Measurements from ENCODE around the gene TOMM6. TPM values are rescaled to one million over a fixed set of nuclear protein-coding genes. Genes with fewer than 3 reads are reported as not detected.

Gene TOMM6
- total RNA-seq, 1 experiment from 2014 or later, result 292 TPM

GRCh38 chr6:41741625-41742490 lies 45.6 kb upstream of the TOMM6 start (continued):
- no peak for TF ChIP-seq REST (IDR thresholded peaks at IDR 0.05; ENCODE audit: low read depth)

- H3K4me2 ChIP-seq (ENCODE audit: low read length), result no peak overlapping the region
These were observed 43.9 kb upstream of the TOMM6 start for GRCh38 chr6:41743406-41744235.

More at GRCh38 chr6:41743406-41744235, 43.9 kb upstream of the TOMM6 start:
- no peaks in the 10 kb centered on the region for H3K36me3 ChIP-seq (ENCODE audit: control insufficient read depth in 1 of 2, insufficient read depth in 2 of 2, low read length in 2 of 2)
- peaks cover 6 to 19% of the 10 kb centered on the region in 2 experiments; a peak in 3 of 4 replicates for H3K4me1 ChIP-seq (ENCODE audit: control insufficient read depth in 1 of 2, insufficient read depth in 2 of 2, low read length in 2 of 2)
- no peaks in the 10 kb centered on the region for H3K9me2 ChIP-seq (ENCODE audit: insufficient read depth)
- intact Hi-C loops (cut with micrococcal nuclease), result no loop called here
- H2AFZ ChIP-seq (ENCODE audit: low read depth, low read length, poor library complexity, severe bottlenecking), result no peak overlapping the region
- no peaks in the 10 kb centered on the region for H3K9me3 ChIP-seq (ENCODE audit: control insufficient read depth in 1 of 2, insufficient read depth in 1 of 2, low read depth in 1 of 2, low read length in 2 of 2)
- H3K27me3 ChIP-seq (ENCODE audit: insufficient read depth, low read length), result no peaks in the 10 kb centered on the region
- H3K4me3 ChIP-seq (replicated peaks in 1 of 2; ENCODE audit: low read depth in 1 of 2, low read length in 2 of 2), result no peak overlapping the region
- CTCF ChIA-PET, result no interaction called here
- no peak overlapping the region for H3K9ac ChIP-seq (ENCODE audit: low read length)
- no TSS peak for BruUV-seq (replicated peaks)
- H4K20me1 ChIP-seq (ENCODE audit: insufficient read depth), result no peaks in the 10 kb centered on the region
- POLR2A ChIA-PET, result no interaction called here
- no peak overlapping the region for H3K27ac ChIP-seq (ENCODE audit: low read depth, low read length)
- TF ChIP-seq MAX (IDR thresholded peaks at IDR 0.05) (no peak), EGR1 (IDR thresholded peaks at IDR 0.05; ENCODE audit: low read depth) (no peak)
- DNase-seq (ENCODE audit: low read depth, low spot score) (no peak), ATAC-seq (no peak)
- no peaks in the 10 kb centered on the region for H3K79me2 ChIP-seq (ENCODE audit: insufficient read depth, low read length)
- RAD21 ChIA-PET (ENCODE audit: low non-redundant PET in 1 of 2, low total read pairs in 2 of 2, uncharacterized antibody in 2 of 2, unreplicated experiment in 2 of 2), result no interaction called here
